ENCODE data around the gene PHLDB1.

GRCh38 chr11:118623269-118623655, 15.8 kb downstream of the PHLDB1 start:
- TF ChIP-seq CTCF (IDR thresholded peaks at IDR 0.05) (no peak), USF2 (IDR thresholded peaks at IDR 0.05; ENCODE audit: borderline replicate concordance, low read depth, low read length) (no peak), TCF12 (IDR thresholded peaks at IDR 0.05) (0 out of 2 replicates have a peak, but pooled peaks have one; percentile 28), SMC3 (IDR thresholded peaks at IDR 0.05; ENCODE audit: low read depth, low read length) (no peak), FOXJ3 (CRISPR knock-in tag; IDR thresholded peaks at IDR 0.05) (no peak), REST (IDR thresholded peaks at IDR 0.05; ENCODE audit: low read depth, low read length) (no peak), EZH2phosphoT487 (IDR thresholded peaks at IDR 0.05; ENCODE audit: borderline replicate concordance, low read depth) (no peak), YY1 (IDR thresholded peaks at IDR 0.05; ENCODE audit: low read depth) (no peak), USF1 (IDR thresholded peaks at IDR 0.05; ENCODE audit: borderline replicate concordance, low read depth) (no peak), TAF1 (IDR thresholded peaks at IDR 0.05; ENCODE audit: borderline replicate concordance, low read depth, low read length) (peak; percentile 38; the same call in 1 of the 2 replicates), POLR2AphosphoS5 (IDR thresholded peaks at IDR 0.05; ENCODE audit: low read depth, low read length) (no peak)

All from SK-N-SH (cell line).